Myocyte (in vitro differentiated cells): Measurements from ENCODE around the gene SAMD11. TPM values are rescaled to one million over a fixed set of nuclear protein-coding genes. Genes with fewer than 3 reads are reported as not detected.
"Not testable (repeated sequence)": the region's sequence is repeated elsewhere in the genome, so short reads cannot be mapped to it uniquely, and the experiment has no call there.

Source experiments
- DNase-seq: peaks from one replicate; pipeline ENCODE4 v3.0.0-alpha.2; 2012; ENCODE audit warnings: low read depth
- polyA plus RNA-seq: library from polyadenylated mRNA; unstranded; fragments of >200 nt; gene quantifications from one replicate; pipeline ENCODE4 v1.2.1, GENCODE V29; 2012; ENCODE audit warnings: missing spikeins
- total RNA-seq: library from RNA; depleted of rRNA; stranded (reverse); fragments of >200 nt; gene quantifications from 2 replicates; pipeline ENCODE4 v1.2.3, GENCODE V29; 2014

The SAMD11 gene, protein sequence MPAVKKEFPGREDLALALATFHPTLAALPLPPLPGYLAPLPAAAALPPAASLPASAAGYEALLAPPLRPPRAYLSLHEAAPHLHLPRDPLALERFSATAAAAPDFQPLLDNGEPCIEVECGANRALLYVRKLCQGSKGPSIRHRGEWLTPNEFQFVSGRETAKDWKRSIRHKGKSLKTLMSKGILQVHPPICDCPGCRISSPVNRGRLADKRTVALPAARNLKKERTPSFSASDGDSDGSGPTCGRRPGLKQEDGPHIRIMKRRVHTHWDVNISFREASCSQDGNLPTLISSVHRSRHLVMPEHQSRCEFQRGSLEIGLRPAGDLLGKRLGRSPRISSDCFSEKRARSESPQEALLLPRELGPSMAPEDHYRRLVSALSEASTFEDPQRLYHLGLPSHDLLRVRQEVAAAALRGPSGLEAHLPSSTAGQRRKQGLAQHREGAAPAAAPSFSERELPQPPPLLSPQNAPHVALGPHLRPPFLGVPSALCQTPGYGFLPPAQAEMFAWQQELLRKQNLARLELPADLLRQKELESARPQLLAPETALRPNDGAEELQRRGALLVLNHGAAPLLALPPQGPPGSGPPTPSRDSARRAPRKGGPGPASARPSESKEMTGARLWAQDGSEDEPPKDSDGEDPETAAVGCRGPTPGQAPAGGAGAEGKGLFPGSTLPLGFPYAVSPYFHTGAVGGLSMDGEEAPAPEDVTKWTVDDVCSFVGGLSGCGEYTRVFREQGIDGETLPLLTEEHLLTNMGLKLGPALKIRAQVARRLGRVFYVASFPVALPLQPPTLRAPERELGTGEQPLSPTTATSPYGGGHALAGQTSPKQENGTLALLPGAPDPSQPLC
- total RNA-seq: 0.86 and 1.4 TPM in 2 replicates
- 2.5 TPM for polyA plus RNA-seq

- peak; percentile 87 for DNase-seq
These were observed at the start of gene SAMD11 for GRCh38 chr1:923131-923990. Gene SAMD11, plus strand, starts transcription at chr1:923923. Its CDS starts 509 bp downstream, at chr1:924432.

- not testable (repeated sequence) for DNase-seq
These were observed 47.1 kb upstream of the SAMD11 start for GRCh38 chr1:876428-877208.

- DNase-seq: not testable (repeated sequence)
These were observed 46.3 kb upstream of the SAMD11 start for GRCh38 chr1:877209-877986.

GRCh38 chr1:880511-880910 is 43.2 kb upstream of the SAMD11 start:
- DNase-seq: not testable (repeated sequence)

- not testable (repeated sequence) for DNase-seq
These were observed 42.8 kb upstream of the SAMD11 start for GRCh38 chr1:880915-881314.

GRCh38 chr1:886311-886710 is 37.4 kb upstream of the SAMD11 start:
- DNase-seq: peak; percentile 79

- no peak for DNase-seq
These were observed 37.0 kb upstream of the SAMD11 start for GRCh38 chr1:886760-887159.

GRCh38 chr1:888297-888696 is 35.4 kb upstream of the SAMD11 start:
- no peak for DNase-seq

GRCh38 chr1:889774-890173 is 33.9 kb upstream of the SAMD11 start:
- DNase-seq: not testable (repeated sequence)

DNA sequence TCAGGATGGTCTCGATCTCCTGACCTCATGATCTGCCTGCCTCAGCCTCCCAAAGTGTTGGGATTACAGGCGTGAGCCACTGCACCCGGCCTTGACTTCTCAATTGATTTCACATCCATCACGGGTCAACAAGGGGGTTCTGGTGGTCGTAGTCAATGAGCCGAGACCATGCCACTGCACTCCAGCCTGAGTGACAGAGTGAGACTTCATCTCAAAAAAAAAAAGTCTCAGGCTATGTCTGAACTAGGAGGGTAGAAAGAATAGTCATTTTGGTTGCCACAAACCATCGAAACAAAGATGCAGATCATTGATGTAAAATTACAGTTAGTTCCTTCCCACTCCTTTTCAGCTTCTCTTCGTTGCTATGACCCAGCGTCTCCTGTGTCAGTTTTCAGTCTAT is 33.5 kb upstream of the SAMD11 start:
- DNase-seq: not testable (repeated sequence)

DNA sequence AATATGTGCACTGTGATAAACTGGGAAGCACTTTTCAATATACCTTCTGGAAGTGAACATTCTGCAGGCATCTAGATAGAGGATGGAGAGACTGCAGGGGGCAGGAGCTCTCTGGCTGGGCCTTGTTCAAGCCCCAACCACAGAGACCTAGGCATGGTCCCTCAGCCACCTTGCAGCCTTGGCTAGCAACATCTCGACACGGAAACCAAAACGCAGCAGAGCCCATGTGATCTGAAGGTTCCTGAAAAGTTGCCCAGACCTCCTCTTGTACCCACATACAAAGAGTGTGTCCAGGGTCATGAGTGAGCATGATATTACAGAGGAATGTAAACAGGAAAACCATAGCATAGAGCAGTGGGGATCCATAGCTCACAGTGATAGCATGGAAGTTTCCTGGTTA is 33.1 kb upstream of the SAMD11 start:
- no peak for DNase-seq

GRCh38 chr1:897226-897625 is 26.5 kb upstream of the SAMD11 start:
- DNase-seq: no peak

DNA sequence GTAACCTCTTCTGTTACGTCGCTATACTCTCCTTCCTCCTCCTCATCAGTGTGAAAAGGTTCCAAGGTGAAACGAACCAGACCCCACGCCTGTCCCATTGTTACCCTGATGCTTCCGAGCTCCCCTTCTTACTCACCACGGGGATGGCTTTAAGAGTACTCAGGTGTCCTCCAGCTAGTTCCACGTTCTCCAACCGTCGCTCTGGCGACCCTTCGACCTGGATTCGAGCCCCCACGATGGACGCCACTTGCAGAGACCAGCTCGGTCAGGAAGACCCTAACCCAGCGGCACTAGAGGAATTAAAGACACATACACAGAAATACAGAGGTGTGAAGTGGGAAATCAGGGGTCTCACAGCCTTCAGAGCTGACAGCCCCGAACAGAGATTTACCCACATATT is 25.8 kb upstream of the SAMD11 start:
- not testable (repeated sequence) for DNase-seq

DNA sequence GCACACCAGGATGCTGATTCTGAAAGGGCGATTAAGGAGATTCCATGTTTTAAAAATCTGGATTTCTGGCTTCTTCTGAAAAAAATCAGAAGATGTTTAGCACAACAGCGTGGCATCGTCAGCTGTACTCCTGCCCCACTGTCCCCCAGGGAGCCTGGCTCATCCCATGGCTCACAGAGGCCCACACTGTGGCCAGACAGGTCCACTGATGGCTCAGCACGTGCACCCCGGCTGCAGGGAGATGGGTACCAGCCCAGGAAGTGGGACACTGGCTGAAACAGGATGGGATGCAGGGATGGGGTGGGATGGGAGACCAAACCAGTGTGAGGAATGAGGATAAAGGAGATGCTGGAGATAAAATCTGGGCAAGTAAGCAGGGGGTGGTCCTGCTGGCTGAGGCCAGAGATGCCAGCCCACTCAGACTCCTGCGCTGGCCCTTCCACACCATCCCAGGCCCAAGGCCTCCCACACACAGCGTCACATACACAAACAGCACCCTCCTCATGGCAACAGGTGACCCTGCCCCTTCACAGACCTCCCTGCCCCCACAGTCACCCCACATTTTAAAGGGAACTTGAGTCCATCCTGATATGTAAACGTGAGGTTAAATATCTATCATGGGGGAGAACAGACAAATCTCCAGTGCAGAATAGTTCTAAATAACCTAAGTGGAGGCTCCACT is 23.9 kb upstream of the SAMD11 start:
- DNase-seq: no peak

- DNase-seq: no peak
These were observed 22.4 kb upstream of the SAMD11 start for GRCh38 chr1:901108-901859.

DNA sequence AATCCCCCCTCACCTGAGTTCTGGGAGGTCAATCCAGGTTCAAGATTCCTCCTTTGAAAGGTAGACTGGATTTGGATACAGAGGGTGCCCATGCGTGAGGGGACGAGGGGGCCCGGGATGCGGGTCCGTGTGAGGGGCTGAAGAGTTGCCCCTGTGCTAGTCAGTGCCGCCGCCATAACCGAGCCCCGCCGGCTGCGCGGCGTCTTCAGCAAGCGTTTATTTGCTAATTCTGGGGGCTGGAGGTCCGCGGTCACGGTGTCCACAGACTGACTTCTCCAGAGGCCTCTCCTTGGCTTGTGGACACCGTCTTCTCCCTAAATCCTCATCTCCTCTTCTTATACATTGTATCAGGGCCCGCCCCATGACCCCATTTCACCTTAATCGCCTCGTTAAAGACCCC is 20.9 kb upstream of the SAMD11 start:
- no peak for DNase-seq

- no peak for DNase-seq
These were observed 20.4 kb upstream of the SAMD11 start for GRCh38 chr1:903305-903704.

- DNase-seq: no peak
These were observed 19.9 kb upstream of the SAMD11 start for GRCh38 chr1:903721-904271.
